Epithelial cell of prostate (primary cell): ENCODE measurements around the gene CROCC2.

ENCODE experiments used
- DNase-seq: peaks from one replicate; pipeline ENCODE4 v3.0.0-alpha.2; 2011; ENCODE audit warnings: low read depth, low spot score
- H3K27ac ChIP-seq: fragments of 450-650 bp; 2 replicates; pipeline ENCODE4 v1.5.1; 2017; ENCODE audit warnings: mild to moderate bottlenecking

CROCC2 gene

GRCh38 chr2:240903191-240904060 is 2.7 kb upstream of the CROCC2 start:
- no peak overlapping the region for H3K27ac ChIP-seq
- DNase-seq: no peak

- no peak overlapping the region for H3K27ac ChIP-seq
- no peak for DNase-seq
Measured at GRCh38 chr2:240904216-240905175, 1.6 kb upstream of the CROCC2 start.

DNA sequence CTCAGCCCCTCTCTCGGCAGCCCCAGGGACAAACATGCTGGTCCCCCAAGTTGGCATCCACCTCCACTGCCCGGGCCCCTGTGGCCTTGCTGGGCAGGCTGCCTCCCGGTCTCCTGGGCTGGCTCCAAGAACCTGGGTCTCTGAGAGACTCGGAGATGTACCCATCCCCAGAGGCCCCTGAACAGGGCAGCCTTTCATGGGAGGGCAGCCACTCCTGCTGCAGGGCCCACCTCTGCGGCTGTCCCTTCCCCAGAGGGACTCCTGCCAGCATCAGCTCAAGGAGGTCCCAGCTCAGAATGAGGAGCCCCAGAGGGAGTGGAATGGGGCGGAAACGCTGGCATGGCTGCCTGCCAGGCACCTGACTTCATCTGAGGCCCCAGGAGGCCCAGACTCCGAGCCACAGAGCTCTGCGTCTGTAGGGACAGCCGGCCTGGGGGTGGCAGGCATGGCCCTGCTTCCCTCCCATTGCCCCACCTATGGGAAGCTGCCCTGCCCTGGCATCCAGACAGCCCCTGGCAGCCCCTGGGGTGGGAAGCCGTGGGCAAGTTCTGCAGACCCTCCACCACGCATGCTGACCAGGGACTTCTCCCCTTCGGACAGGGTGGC is 857 bp upstream of the CROCC2 start:
- H3K27ac ChIP-seq: no peak overlapping the region
- no peak for DNase-seq

- DNase-seq: no peak
- no peak overlapping the region for H3K27ac ChIP-seq
Measured at GRCh38 chr2:240906911-240907590, 915 bp downstream of the CROCC2 start.

GRCh38 chr2:240909216-240909974 is 3.3 kb downstream of the CROCC2 start:
- H3K27ac ChIP-seq: no peak overlapping the region
- DNase-seq: no peak

GRCh38 chr2:240911641-240912265 is 5.6 kb downstream of the CROCC2 start:
- DNase-seq: no peak
- H3K27ac ChIP-seq: no peak overlapping the region

DNA sequence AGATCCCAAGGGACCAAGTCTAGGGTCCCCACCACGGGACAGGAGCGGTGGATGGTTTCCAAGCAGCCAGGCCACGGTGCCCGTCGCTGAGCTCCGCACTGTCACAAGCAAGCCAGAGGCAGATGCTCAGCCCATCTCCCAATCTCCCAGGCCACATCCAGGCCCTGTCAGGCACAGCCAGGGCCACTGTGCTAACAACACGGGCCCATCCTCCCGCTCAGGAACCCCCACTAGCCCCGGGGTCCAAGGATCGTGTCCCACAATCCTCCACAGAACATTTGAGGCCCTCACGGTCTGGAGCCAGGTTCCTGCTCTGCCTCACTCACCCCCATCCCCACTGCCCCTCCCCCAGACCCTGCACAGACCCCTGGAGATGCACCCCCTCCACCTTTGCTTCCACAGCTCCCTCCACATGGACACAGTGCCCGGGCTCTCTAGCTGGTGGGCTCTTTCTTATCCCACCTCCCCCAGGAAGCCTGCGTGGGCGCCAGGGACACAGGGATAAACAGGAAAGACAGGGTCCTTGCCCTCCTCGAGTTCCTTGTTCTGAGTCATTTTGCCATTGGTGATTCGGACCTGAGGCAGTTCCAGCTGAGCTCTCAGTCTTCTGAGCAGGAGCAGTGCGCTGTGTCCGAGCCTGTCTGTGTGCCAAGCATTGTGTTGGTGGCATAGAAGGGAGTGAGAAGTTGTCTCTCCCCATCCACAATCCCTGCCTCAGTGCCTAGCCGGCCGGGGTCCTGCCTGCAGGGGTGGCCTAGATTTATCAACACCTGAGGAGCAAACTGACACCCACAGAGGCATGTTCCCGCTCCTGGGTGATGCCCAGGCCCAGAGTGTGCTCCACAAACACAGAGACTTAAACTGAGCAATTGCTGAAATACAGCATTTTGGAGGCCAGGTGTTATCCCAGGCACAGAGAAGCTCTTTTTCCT is 7.0 kb downstream of the CROCC2 start:
- no peak for DNase-seq
- H3K27ac ChIP-seq: no peak overlapping the region

- no peak for DNase-seq
- no peak overlapping the region for H3K27ac ChIP-seq
Measured at GRCh38 chr2:240913810-240914644, 7.9 kb downstream of the CROCC2 start.

GRCh38 chr2:240914645-240915525 is 8.7 kb downstream of the CROCC2 start:
- no peak for DNase-seq
- no peak overlapping the region for H3K27ac ChIP-seq

DNA sequence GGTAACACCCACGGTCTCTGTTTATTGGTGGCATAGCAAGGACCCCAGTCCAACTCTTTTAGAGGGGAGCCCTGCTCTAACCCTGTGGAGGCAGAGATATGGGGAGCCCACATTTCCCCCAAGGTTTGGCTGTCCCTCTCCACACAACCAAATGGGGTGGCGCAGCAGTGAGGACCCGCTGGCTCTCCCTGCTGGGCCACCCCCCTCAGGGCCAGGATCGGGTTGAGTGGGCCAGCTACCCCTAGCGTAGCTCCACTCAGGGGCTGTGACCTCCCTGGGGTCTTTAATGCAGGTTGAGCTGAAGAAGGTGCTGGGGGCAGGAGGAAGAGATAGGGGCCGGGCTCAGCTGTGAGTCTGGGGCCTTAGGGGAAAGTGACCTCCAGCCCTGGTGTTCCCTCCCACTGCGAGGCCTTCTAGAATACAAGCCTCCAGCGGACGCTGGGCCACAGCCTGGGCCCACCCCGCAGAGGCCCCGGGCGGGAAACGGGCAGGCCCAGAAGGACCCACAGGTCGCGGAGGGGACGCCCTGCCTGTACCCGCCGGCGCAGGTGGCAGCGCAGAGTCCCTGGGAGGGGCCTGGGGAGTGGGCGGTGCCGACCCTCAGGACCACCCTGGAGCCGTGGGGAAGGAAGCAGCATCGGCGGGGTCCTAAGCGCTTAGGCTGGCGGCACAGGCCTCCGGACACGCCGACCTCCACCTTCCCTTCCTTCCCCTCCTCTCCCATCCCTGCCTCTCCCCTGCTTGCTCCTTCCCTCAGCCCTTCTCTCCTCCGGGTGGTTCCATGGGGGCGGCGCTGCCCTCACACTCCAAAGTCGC is 9.6 kb downstream of the CROCC2 start:
- no peak for DNase-seq
- no peak overlapping the region for H3K27ac ChIP-seq

DNA sequence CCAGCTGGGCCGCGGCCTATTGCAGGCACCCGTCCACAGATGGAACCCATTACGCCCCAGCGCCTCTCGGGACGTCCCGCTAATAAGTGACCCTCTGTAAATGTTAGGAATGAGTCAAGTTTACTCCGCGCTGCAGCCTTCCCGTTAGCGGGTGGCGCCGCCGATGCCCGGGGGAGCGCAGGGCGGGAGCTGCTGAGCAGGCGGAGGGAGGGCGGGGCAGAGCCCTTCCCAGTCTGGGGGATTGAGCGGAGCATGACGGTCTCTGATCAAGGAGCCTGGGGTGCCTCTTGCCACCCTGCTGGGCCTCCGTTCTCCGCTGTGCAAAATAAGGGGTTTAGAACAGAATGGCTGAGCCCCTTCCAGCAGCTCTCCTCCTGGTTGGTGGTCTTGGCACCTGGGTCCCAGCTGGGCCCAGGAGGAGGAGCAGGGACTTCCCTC is 10.5 kb downstream of the CROCC2 start:
- H3K27ac ChIP-seq: no peak overlapping the region
- DNase-seq: no peak

DNA sequence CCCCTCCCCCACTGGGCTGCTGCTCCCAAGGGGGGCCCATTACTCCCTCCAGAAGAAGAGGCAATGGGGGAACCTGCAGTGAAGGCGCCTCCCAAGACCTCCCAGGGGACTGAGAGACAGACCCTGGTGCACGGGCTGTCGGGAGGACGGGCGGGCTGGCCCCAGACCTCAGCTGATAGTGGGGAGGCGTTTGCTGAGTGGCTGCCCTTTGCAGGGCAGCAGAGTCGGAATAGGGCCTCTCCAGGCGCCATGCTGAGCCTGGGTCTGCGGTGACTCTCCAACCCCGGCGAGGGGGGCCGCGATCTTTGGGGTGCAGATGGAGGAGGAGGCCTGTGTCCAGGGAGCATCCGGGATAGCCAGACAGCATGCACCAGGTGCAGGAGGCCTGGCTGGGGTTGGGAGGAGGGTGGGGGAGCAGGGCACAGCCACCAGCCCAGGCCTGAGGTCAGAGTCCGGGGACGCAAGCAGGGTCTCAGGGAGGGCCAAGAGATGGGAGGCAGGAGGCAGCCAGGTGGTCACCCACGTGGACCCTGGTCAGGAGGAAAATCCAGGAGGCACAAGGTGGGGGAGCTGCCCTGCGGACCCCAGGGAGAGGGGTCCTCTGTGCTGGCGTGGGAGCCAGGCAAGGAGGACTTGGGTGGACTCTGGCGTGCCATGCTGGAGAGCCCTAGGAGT is 11.0 kb downstream of the CROCC2 start:
- DNase-seq: no peak
- H3K27ac ChIP-seq: no peak overlapping the region

GRCh38 chr2:240917684-240918257 is 11.6 kb downstream of the CROCC2 start:
- no peak overlapping the region for H3K27ac ChIP-seq
- no peak for DNase-seq
